Right lung (tissue), 5 donors: Measurements from ENCODE around the gene CUX1. TPM values are rescaled to one million over a fixed set of nuclear protein-coding genes. Genes with fewer than 3 reads are reported as not detected.

Experiments used
- DNase-seq, 2 donors: peaks; one replicate each; pipeline ENCODE4 v3.0.0-alpha.2; 2013
- polyA plus RNA-seq, 5 donors: library from polyadenylated mRNA; unstranded; fragments of 120-200 nt; gene quantifications; one replicate each; pipeline versions ENCODE4 v1.2.1 to v1.2.3, GENCODE V29; 2013; ENCODE audit warnings: inconsistent platforms in 1 of 5, low replicate concordance in 1 of 5; ENCODE audit not compliant: insufficient read length in 5 of 5, insufficient read depth in 1 of 5

CUX1 gene
- polyA plus RNA-seq, 5 donors: 80.2 to 101 (median 89.3) TPM

- no peak for DNase-seq
Measured at GRCh38 chr7:101954499-101954898, 137.1 kb downstream of the CUX1 start.

- no peak for DNase-seq
Measured at GRCh38 chr7:101956130-101956529, 138.7 kb downstream of the CUX1 start.

- no peak for DNase-seq
Measured at GRCh38 chr7:101957744-101958525, 140.5 kb downstream of the CUX1 start.

GRCh38 chr7:101959342-101959741, 141.9 kb downstream of the CUX1 start:
- DNase-seq: no peak

- DNase-seq: no peak
Measured at GRCh38 chr7:101959829-101960228, 142.4 kb downstream of the CUX1 start.

GRCh38 chr7:101960323-101960722, 142.9 kb downstream of the CUX1 start:
- DNase-seq: no peak

GRCh38 chr7:101960985-101961708, 143.7 kb downstream of the CUX1 start:
- DNase-seq: no peak

GRCh38 chr7:101961811-101962210, 144.4 kb downstream of the CUX1 start:
- no peak for DNase-seq

- DNase-seq: no peak
Measured at GRCh38 chr7:101963693-101964092, 146.3 kb downstream of the CUX1 start.

- no peak for DNase-seq
Measured at GRCh38 chr7:101964680-101965452, 147.4 kb downstream of the CUX1 start.

- DNase-seq: no peak
Measured at GRCh38 chr7:101968720-101969466, 151.5 kb downstream of the CUX1 start.

- no peak for DNase-seq
Measured at GRCh38 chr7:101969997-101970585, 152.7 kb downstream of the CUX1 start.

- no peak for DNase-seq
Measured at GRCh38 chr7:101970801-101971200, 153.4 kb downstream of the CUX1 start.

GRCh38 chr7:101971457-101971856, 154.0 kb downstream of the CUX1 start:
- DNase-seq: no peak

- no peak for DNase-seq
Measured at GRCh38 chr7:101972627-101973026, 155.2 kb downstream of the CUX1 start.

- no peak for DNase-seq
Measured at GRCh38 chr7:101973130-101973529, 155.7 kb downstream of the CUX1 start.

GRCh38 chr7:101974393-101974792, 157.0 kb downstream of the CUX1 start:
- DNase-seq: no peak

- DNase-seq: no peak
Measured at GRCh38 chr7:101975046-101975445, 157.6 kb downstream of the CUX1 start.

- DNase-seq: no peak
Measured at GRCh38 chr7:101976411-101976810, 159.0 kb downstream of the CUX1 start.

GRCh38 chr7:101977249-101977648, 159.8 kb downstream of the CUX1 start:
- no peak for DNase-seq

GRCh38 chr7:101978683-101979082, 161.3 kb downstream of the CUX1 start:
- DNase-seq: no peak
